GM12891 (cell line): Measurements from ENCODE around the gene AFAP1L2.

Source experiments
- PAX5 ChIP-seq: IDR thresholded peaks from 2 replicates; pipeline ENCODE4 v1.6.1; 2011; ENCODE audit warnings: low read length, moderate library complexity, mild to moderate bottlenecking; ENCODE audit not compliant: insufficient read depth, severe bottlenecking
- POLR2A ChIP-seq: IDR thresholded peaks from 2 replicates; pipeline ENCODE4 v1.6.1; 2011; ENCODE audit warnings: low read depth, low read length, control low read depth
- POLR2AphosphoS5 ChIP-seq: IDR thresholded peaks from 2 replicates; pipeline ENCODE4 v1.6.1; 2011; ENCODE audit warnings: low read depth, low read length, control low read depth
- POU2F2 ChIP-seq: IDR thresholded peaks from 2 replicates; pipeline ENCODE4 v1.6.1; 2011; ENCODE audit warnings: low read depth, mild to moderate bottlenecking, control low read depth, low read length, moderate library complexity
- SPI1 ChIP-seq: IDR thresholded peaks from 2 replicates; pipeline ENCODE4 v1.6.1; 2011; ENCODE audit warnings: low read depth, low read length, control low read depth
- TAF1 ChIP-seq: IDR thresholded peaks from 2 replicates; pipeline ENCODE4 v1.6.1; 2011; ENCODE audit warnings: low read depth, low read length, control low read depth

DNA sequence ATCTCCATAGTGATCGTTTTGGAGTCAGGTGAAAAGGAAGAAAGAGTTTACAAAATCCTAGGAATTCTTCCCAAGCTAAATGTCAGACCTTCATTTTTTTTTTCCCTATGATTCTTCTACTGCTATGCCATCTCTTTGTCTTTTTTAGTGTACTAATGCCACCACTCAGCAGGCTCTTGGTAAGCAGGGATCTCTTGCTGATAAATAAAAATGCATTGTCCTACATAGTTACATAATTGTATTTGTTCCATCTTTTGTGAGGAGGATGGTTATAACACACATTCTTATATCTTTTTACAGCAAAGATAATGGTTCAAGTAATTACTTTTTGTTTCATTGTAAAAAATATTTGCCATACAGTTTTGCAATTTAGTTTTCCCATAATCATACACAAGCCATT lies 36.8 kb upstream of the AFAP1L2 start:
- TF ChIP-seq POLR2A: no peak
- no peak for TF ChIP-seq TAF1
- TF ChIP-seq POLR2AphosphoS5: no peak
- TF ChIP-seq PAX5: no peak
- no peak for TF ChIP-seq SPI1
- TF ChIP-seq POU2F2: no peak
